ENCODE measurements around the gene ZFYVE28.

ZFYVE28 gene

DNA sequence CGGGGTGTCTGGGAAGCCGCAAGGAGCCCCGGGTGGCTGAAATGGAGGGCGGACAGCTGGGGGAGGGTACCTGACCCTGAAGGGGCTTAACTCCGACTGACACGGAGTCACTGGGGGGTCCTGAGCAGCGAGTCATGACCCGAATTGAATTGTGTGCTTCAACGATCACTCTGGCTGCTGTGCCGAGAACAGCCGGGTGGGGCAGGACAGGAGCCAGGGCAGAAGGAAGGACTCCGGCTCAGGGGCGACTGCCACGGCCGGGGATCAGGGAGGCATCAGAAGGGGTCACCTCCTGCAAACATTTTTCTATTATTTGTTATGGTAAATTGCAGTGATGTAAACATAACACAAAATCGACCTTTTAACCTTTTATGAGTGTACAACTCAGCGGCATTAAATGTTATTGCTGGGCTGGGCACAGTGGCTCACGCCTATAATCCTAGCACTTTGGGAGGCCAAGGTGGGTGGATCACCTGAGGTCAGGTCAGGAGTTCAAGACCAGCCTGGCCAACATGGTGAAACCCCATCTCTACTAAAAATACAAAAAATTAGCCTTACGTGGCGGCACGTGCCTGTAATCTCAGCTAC is 21.6 kb downstream of the ZFYVE28 start:
- no peak for ATAC-seq
- H3K4me3 Mint-ChIP-seq = no peak overlapping the region
- peaks cover 84% of the 10 kb centered on the region for H3K27me3 Mint-ChIP-seq
- peaks cover 18% of the 10 kb centered on the region for H3K4me1 Mint-ChIP-seq
- no peaks in the 10 kb centered on the region for H3K36me3 Mint-ChIP-seq
- H3K27ac Mint-ChIP-seq = no peak overlapping the region
- no peaks in the 10 kb centered on the region for H3K9me3 Mint-ChIP-seq

DNA sequence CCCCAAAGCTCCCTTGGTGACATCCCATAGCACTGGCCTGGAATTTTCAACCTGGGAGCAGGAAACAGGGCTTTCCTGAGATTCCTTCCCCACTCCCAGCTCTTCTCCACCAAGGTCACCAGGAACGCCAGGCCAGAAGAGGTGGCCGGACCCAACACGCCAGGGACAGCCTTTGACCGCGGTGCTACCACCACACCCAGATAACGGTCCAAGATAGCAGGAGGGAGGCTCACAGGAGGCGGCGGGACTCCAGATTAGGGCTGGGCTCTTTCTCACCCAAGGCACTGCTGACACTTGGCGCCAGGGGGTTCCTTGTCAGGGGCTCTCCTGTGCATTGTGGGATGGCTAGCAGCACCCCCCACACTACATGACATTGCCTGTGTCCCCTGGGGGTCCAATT is 22.9 kb downstream of the ZFYVE28 start:
- peaks cover 30% of the 10 kb centered on the region for H3K4me1 Mint-ChIP-seq
- ATAC-seq = no peak
- H3K9me3 Mint-ChIP-seq = no peaks in the 10 kb centered on the region
- H3K4me3 Mint-ChIP-seq = no peak overlapping the region
- H3K36me3 Mint-ChIP-seq = no peaks in the 10 kb centered on the region
- H3K27ac Mint-ChIP-seq = no peak overlapping the region
- H3K27me3 Mint-ChIP-seq = peaks cover 84% of the 10 kb centered on the region

DNA sequence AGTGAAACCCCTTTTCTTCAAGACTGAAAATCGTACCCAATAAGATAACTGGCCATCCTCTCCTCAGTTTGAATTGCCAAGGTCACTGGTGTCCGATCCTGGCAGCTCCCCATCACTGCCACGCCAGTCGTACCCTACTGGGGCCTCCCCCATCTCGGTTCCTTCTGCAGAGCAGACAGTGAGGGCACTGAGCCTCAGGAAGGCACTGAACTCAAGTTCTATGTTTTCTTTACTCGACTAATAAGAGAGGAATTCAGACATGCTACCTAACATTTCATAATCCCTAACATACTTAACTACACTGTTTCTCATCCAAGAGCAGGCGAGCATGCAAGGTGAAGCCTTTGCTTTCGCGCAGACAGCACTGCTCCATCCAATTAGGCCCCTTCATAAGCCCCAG is 23.4 kb downstream of the ZFYVE28 start:
- no peak for ATAC-seq
- no peaks in the 10 kb centered on the region for H3K9me3 Mint-ChIP-seq
- no peaks in the 10 kb centered on the region for H3K36me3 Mint-ChIP-seq
- no peak overlapping the region for H3K4me3 Mint-ChIP-seq
- no peak overlapping the region for H3K27ac Mint-ChIP-seq
- H3K4me1 Mint-ChIP-seq = peaks cover 30% of the 10 kb centered on the region
- H3K27me3 Mint-ChIP-seq = peaks cover 84% of the 10 kb centered on the region

DNA sequence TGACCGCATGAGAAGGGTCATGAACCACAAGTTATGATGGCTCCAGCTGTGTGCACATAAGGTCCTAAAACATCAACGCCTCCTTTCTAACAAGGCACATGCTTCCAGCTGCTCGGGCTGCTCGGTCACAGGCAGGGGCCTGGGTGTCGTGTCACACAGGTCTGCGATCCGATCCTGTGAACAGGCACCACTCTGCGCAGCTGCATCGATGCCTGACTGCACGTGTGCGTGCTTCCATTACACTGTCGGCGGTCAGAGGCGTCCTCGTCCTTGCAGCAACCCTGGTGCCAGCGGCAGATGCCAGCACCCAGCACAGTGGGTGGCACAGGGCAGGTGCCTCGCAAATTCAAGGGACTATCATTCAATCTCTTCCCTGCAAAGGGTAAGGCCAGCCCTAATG is 23.9 kb downstream of the ZFYVE28 start:
- H3K36me3 Mint-ChIP-seq = no peaks in the 10 kb centered on the region
- H3K9me3 Mint-ChIP-seq = no peaks in the 10 kb centered on the region
- H3K4me1 Mint-ChIP-seq = peaks cover 30% of the 10 kb centered on the region
- H3K27ac Mint-ChIP-seq = no peak overlapping the region
- no peak overlapping the region for H3K4me3 Mint-ChIP-seq
- peaks cover 86% of the 10 kb centered on the region for H3K27me3 Mint-ChIP-seq
- no peak for ATAC-seq

DNA sequence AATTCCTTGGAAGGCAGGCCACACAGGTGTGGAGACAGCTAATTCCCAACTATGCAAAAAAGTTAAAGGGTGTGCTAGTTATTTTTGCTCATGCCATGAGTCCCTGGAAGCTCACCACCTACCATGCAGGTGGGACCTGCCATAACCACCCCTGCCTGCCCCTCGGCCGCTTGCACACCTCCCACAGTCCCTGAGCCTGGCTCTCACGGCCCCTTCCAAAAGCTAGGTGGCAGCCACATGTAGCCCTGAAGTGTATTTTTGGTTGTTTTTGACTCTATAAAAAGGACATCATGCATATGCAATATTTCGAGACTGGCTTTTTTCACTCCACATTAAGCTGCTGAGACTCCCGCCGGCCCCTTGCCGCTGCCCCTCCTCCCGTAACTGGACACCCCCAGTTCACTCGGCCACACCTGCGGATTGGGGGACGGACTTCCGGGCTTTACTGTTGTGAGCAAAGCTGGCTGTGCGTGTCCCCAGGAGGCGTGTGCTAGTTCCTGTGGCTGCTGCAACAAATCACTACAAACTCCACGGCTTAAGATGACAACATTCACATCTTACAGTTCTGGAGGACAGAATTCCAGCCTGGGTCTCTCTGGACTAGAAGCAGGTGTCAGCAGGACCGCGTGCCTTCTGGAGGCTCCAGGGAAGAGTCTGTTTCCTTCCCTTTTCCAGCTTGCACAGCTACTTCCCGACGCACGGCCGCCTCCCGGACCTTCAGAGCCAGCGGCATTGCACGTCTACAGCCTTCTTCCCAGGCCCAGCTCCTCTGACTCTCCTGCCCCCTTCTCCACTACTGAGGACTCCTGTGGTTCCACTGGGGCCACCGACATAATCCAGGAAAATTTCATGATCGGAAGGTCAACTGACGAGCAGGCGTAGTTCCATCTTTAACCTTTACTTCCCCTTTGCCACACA is 24.8 kb downstream of the ZFYVE28 start:
- peak; percentile 38 for ATAC-seq
- Mint-ChIP-seq H3K27ac (peak overlapping the region; percentile 21), H3K4me3 (peak overlapping the region; percentile 51), H3K9me3 (no peaks in the 10 kb centered on the region), H3K4me1 (peaks cover 30% of the 10 kb centered on the region), H3K36me3 (no peaks in the 10 kb centered on the region), H3K27me3 (peaks cover 86% of the 10 kb centered on the region)

DNA sequence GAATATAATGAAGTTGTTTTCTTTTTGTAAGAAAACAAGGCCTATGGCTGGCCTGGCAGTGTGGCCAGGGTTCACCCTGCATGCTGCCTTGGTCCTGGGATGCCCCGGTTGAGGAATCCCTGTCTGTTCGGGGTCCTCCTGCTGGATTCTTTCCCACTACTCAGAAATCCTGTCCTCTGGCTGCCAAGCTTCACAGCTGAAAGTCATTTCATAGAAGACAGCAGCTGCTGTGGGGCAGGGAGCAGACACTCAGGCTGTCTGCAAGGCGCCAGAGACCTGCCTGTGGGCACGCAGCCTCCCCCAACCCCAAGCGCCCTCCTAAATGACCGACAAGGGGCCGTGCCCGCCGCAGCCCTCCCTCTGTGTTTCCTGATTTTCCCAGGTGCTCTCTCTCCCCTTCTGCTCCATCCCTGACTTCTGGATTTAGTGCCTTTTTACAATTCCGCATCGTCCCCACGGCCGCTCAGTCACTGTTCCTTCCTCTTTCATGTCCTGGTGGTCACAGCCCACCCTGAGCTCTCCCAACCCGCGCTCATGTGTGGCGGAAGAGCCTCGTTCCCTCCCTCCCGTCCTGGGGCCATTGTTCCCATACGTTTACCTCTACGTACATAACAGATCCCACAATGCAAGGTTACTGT is 27.5 kb downstream of the ZFYVE28 start:
- H3K9me3 Mint-ChIP-seq = no peaks in the 10 kb centered on the region
- peak overlapping the region; percentile 25 for H3K4me3 Mint-ChIP-seq
- peaks cover 30% of the 10 kb centered on the region for H3K4me1 Mint-ChIP-seq
- H3K36me3 Mint-ChIP-seq = no peaks in the 10 kb centered on the region
- H3K27me3 Mint-ChIP-seq = peaks cover 91% of the 10 kb centered on the region
- peak overlapping the region; percentile 4 for H3K27ac Mint-ChIP-seq
- ATAC-seq = no peak

DNA sequence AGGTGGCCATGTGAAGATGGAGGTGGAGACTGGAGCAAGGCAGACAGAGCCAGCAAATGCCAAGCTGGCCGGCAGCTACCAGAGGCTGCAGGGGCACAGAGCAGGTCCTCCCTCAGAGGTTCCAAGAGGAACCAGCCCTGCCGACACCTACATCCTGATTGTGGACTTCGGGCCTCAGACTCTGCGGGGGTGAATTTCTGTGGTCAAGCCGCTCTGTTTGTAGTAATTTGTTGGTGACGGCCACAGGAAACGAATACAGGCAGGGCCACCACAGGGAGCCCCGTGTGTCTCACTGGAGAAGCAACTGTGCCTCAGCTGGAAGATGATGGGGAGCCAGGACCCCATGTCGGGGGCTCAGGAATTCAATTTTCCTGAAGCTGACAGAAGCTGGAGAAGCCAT is 28.3 kb downstream of the ZFYVE28 start:
- H3K4me3 Mint-ChIP-seq = no peak overlapping the region
- H3K36me3 Mint-ChIP-seq = no peaks in the 10 kb centered on the region
- H3K9me3 Mint-ChIP-seq = no peaks in the 10 kb centered on the region
- no peak for ATAC-seq
- no peak overlapping the region for H3K27ac Mint-ChIP-seq
- peaks cover 30% of the 10 kb centered on the region for H3K4me1 Mint-ChIP-seq
- peaks cover 89% of the 10 kb centered on the region for H3K27me3 Mint-ChIP-seq

DNA sequence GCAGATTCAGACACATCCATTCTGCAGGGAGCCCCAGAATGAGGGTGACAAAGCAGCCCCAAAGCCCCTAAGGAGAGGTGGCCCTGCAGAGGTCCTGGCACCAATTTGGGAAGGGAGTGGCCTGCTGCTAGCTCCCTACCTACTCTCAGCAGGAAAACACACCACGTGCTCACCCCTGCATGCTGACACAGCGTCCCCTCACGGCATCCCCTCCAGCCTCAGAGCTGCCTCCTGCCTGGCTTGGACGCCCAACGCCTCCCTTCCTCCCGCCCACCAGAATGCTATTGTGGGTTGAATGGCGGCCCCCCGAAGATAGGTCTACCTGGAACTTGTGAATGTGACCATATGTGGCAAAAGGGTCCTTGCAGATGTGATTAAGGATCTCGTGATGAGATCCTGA is 28.8 kb downstream of the ZFYVE28 start:
- no peaks in the 10 kb centered on the region for H3K9me3 Mint-ChIP-seq
- H3K36me3 Mint-ChIP-seq = no peaks in the 10 kb centered on the region
- ATAC-seq = no peak
- H3K4me1 Mint-ChIP-seq = peaks cover 30% of the 10 kb centered on the region
- H3K27me3 Mint-ChIP-seq = peaks cover 86% of the 10 kb centered on the region
- no peak overlapping the region for H3K4me3 Mint-ChIP-seq
- no peak overlapping the region for H3K27ac Mint-ChIP-seq

DNA sequence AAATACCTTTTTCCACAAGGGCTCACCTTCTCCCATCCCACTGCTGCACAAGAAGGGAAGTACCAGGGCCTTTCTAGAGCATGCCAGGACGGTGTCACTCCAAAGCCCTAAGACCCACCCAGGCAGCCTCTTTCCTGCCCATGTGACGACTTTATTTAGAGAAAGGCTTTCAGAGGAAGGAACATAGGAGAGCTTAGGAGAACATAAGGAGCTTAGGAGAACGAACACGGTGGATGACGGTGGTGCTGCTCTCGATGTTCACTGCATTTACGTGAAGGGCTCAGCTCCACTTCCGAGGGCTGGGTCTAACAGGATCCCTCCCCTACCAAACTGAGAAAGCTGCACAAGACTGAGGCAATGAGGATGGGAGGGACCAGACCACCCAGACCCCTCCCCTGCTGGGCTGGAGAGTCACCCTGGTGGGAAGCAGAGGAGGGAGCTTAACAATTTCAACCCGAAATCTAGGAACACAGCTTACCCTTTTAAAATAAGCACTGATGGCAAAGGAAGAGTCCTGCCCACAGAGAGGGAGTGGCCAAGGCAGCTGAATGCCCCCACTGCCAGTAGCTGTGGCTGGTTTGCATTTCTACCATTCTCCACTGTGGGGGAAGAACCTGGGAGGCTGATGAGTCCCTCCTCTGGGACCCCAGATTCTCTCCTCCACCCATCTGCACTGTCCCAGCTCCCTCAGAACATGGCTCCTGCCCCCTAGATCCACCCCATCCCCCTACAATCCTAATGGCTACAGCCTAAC is 29.8 kb downstream of the ZFYVE28 start:
- Mint-ChIP-seq H3K27me3 (peaks cover 86% of the 10 kb centered on the region), H3K4me3 (no peak overlapping the region), H3K9me3 (no peaks in the 10 kb centered on the region), H3K4me1 (peaks cover 23% of the 10 kb centered on the region), H3K27ac (no peak overlapping the region), H3K36me3 (no peaks in the 10 kb centered on the region)
- no peak for ATAC-seq

DNA sequence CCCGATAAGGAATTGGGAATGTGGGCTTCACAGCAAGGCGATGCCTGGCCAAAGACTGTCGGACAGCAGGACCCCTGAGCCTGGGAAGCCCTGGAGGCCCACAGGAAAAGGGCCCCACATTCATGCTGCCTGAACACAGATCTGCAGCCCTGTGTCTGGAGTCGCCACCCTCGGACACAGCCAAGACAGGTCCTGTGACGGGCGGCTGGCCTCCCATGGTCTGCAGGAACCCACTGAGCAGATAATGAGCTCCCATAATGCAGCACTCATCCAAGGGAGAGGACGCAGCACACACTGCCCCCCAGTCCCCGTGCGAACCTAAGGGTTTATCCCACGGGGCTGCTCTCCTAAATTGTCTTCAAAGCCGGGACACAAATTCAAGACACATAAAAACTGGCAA is 30.6 kb downstream of the ZFYVE28 start:
- H3K36me3 Mint-ChIP-seq = peaks cover 4% of the 10 kb centered on the region
- peaks cover 23% of the 10 kb centered on the region for H3K4me1 Mint-ChIP-seq
- H3K27me3 Mint-ChIP-seq = peaks cover 80% of the 10 kb centered on the region
- peaks cover 5% of the 10 kb centered on the region for H3K9me3 Mint-ChIP-seq
- H3K4me3 Mint-ChIP-seq = no peak overlapping the region
- H3K27ac Mint-ChIP-seq = no peak overlapping the region
- no peak for ATAC-seq

DNA sequence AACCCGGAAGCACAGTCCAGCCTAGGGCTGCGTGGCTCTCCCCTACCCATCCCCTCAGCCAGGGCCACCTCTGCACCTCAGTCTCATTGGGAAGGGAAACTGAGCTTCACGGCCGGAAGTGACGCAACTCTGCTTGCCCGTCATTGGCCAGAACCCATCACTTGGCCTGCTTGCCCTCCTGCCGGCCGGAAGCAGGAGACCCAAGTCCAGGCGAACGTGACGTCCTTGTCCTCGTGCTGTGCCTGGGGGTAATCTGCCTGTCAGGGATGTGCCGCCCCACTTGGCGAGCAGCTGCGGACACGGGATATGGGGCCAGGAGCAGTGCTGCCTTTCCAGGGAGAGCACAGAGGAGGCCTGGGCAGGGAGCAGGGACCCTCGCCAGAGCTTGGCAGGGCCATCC is 31.2 kb downstream of the ZFYVE28 start:
- Mint-ChIP-seq H3K27me3 (peaks cover 74% of the 10 kb centered on the region), H3K9me3 (peaks cover 7% of the 10 kb centered on the region), H3K27ac (no peak overlapping the region), H3K36me3 (peaks cover 4% of the 10 kb centered on the region), H3K4me1 (peaks cover 28% of the 10 kb centered on the region), H3K4me3 (no peak overlapping the region)
- no peak for ATAC-seq

DNA sequence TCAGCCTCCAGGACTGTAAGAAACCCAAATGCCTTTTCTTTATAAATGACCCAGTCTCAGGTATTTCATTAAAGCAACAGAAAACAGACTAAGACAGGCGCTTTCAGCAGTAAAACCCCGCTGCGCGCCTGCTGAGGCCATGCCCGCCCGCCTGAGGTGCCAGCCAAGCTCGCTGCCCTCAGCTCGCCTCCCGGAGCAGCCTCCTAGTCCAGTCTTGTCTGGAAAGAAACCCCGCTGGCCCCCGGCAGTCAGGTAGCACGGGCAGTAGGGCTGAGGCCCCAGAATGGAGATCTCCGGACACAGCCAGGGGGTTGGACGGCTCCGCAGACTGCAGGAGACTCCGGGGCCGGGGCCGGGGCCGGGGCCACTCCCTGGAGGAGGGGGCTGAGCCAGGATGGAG is 31.7 kb downstream of the ZFYVE28 start:
- Mint-ChIP-seq H3K9me3 (peaks cover 7% of the 10 kb centered on the region), H3K4me3 (no peak overlapping the region), H3K4me1 (peaks cover 26% of the 10 kb centered on the region), H3K36me3 (peaks cover 4% of the 10 kb centered on the region), H3K27me3 (peaks cover 69% of the 10 kb centered on the region), H3K27ac (no peak overlapping the region)
- no peak for ATAC-seq

DNA sequence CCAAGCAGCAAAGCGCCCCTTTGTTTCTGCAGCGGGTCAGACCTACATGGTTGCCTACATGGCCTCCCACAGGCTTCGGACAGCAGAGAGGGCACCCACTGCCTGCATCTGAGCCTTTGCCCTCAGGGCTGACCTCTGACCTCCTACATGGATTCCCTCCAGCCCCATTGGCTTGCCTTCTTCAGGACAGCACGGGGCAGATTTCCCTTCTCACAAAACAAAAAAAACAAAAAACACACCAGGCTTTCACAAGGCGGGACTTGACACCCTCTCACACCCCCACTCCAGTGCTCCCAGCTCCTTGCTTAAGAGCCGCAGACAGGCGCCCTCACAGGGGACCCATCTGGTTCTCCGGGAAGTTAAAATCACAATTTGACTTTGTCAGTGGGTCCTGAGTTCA is 32.9 kb downstream of the ZFYVE28 start:
- peaks cover 11% of the 10 kb centered on the region for H3K9me3 Mint-ChIP-seq
- peaks cover 15% of the 10 kb centered on the region for H3K4me1 Mint-ChIP-seq
- peaks cover 57% of the 10 kb centered on the region for H3K27me3 Mint-ChIP-seq
- no peak for ATAC-seq
- H3K36me3 Mint-ChIP-seq = peaks cover 4% of the 10 kb centered on the region
- H3K4me3 Mint-ChIP-seq = no peak overlapping the region
- no peak overlapping the region for H3K27ac Mint-ChIP-seq

DNA sequence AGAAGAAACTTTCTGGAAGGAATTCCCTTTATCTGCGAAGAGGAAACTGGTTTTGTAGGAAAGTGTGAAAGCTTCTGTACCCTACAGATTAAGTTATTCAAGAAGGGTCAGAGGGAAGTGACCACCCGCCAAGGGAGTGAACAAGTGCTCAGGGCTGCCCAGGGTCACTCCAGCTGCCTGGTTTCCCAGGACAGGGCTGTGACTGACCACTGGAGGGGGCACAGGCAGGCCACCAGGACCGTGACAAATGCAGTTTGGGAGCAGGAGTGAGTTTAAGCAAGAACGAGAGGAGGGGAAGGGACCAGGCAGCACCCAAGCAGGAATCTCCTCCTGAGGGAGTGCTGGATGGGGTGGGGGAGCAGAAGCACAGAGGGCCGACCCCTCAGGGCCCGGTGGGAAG is 34.2 kb downstream of the ZFYVE28 start:
- peaks cover 15% of the 10 kb centered on the region for H3K4me1 Mint-ChIP-seq
- H3K36me3 Mint-ChIP-seq = peaks cover 4% of the 10 kb centered on the region
- H3K4me3 Mint-ChIP-seq = no peak overlapping the region
- no peak for ATAC-seq
- H3K27ac Mint-ChIP-seq = peak overlapping the region; percentile 25
- peaks cover 11% of the 10 kb centered on the region for H3K9me3 Mint-ChIP-seq
- H3K27me3 Mint-ChIP-seq = peaks cover 44% of the 10 kb centered on the region

DNA sequence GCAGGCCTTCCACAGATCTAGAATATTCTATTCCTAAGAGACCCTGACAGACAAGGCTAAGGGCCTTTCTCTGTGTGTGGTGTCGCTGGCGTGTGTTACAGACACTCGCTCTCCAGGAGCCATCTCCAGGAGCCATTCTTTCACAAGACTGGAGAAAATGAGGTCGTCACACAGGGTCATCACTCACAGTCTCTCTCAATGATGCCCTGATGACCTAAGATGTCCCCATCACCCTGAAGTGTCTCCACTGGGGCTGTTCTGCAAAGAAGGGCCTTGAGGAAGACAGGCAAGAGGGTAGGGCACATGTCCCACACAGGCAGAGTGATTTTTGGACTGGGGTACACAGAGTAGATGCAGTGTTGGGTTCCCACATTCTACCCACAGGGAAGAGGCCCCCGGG is 34.7 kb downstream of the ZFYVE28 start:
- ATAC-seq = no peak
- Mint-ChIP-seq H3K4me1 (peaks cover 15% of the 10 kb centered on the region), H3K27me3 (peaks cover 40% of the 10 kb centered on the region), H3K4me3 (no peak overlapping the region), H3K9me3 (peaks cover 11% of the 10 kb centered on the region), H3K36me3 (peaks cover 4% of the 10 kb centered on the region), H3K27ac (peak overlapping the region; percentile 38)

All from stimulated activated memory B cell treated with anti-CD40 and anti-IgM and Interleukin-4, amounts not matched to agents 10 μg/mL and 1 μg/mL and 100 μg/mL, for 72 hours (primary cell).